Kidney epithelial cell (primary cell): ENCODE measurements around the gene SLC9A7. TPM values are rescaled to one million over a fixed set of nuclear protein-coding genes. Genes with fewer than 3 reads are reported as not detected.

Source experiments
- DNase-seq: peaks from one replicate; pipeline ENCODE4 v3.0.0-alpha.2; 2010; ENCODE audit warnings: low read depth
- H3K27me3 ChIP-seq: 2 replicates; pipeline ENCODE4 v1.6.0; 2011; ENCODE audit warnings: low read length; ENCODE audit not compliant: control insufficient read depth, insufficient read depth
- H3K36me3 ChIP-seq: 2 replicates; pipeline ENCODE4 v1.5.1; 2011; ENCODE audit warnings: low read length; ENCODE audit not compliant: control insufficient read depth, insufficient read depth
- H3K4me3 ChIP-seq: 2 replicates; pipeline ENCODE4 v1.5.1; 2011; ENCODE audit warnings: low read depth, mild to moderate bottlenecking, control low read depth, low read length
- total RNA-seq: library from RNA; depleted of rRNA; stranded (reverse); fragments of >200 nt; gene quantifications from 2 replicates; pipeline ENCODE4 v1.2.3, GENCODE V29; 2015
- TF ChIP-seq, protein P1 (sequence below): IDR thresholded peaks from 2 replicates; pipeline ENCODE4 v1.5.1; 2011; ENCODE audit warnings: mild to moderate bottlenecking, moderate library complexity, low read length, control low read depth, inconsistent platforms; ENCODE audit not compliant: insufficient read depth, poor library complexity, severe bottlenecking

The SLC9A7 gene
- total RNA-seq, 1 donor from 2014 or later = 9.8 TPM

DNA sequence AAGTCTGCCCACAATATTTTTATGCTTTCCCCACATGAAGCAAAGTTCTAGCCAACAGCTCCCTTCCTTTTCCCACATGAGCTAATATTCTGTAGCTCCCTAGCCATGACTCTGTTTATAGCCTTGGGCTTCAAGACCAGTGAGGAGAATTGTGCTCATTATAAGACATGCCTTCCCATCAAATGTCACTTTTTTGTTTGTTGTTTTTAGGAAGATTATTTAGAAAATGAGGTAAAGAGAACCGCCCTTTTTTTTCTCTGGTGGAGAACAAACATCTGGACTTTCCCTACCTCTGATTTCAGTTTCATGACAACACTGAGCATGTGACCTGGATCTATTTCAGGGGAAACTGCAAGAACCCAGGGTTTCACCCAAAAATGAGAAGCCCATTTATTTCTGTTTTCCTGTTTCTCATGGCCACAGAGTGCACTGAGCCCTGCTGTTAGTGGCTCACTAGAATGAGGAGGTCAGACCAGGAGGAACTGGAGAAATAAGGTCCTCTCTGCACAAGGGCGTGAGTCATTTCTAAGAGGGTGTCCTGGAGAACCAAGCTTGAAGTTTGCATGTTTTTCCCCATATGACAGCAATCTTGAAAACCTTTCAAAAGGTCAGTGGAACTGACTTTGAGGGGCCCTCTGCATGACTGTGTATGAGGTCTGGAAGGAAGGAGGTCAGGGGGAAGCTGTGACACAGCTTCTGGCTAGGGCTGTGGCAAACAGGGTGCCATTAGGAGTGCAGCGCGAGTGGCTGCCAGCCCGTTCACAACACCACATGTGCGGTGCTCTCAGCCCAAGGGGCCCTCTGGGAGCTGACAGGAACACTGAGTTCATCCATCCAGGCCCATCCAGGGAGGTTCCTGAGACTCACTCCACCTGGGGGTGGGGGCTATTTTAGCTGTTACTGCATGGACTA is 130.2 kb downstream of the SLC9A7 start:
- no peak for DNase-seq
- no peak overlapping the region for H3K4me3 ChIP-seq
- TF ChIP-seq, protein P1, sequence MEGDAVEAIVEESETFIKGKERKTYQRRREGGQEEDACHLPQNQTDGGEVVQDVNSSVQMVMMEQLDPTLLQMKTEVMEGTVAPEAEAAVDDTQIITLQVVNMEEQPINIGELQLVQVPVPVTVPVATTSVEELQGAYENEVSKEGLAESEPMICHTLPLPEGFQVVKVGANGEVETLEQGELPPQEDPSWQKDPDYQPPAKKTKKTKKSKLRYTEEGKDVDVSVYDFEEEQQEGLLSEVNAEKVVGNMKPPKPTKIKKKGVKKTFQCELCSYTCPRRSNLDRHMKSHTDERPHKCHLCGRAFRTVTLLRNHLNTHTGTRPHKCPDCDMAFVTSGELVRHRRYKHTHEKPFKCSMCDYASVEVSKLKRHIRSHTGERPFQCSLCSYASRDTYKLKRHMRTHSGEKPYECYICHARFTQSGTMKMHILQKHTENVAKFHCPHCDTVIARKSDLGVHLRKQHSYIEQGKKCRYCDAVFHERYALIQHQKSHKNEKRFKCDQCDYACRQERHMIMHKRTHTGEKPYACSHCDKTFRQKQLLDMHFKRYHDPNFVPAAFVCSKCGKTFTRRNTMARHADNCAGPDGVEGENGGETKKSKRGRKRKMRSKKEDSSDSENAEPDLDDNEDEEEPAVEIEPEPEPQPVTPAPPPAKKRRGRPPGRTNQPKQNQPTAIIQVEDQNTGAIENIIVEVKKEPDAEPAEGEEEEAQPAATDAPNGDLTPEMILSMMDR = no peak

DNA sequence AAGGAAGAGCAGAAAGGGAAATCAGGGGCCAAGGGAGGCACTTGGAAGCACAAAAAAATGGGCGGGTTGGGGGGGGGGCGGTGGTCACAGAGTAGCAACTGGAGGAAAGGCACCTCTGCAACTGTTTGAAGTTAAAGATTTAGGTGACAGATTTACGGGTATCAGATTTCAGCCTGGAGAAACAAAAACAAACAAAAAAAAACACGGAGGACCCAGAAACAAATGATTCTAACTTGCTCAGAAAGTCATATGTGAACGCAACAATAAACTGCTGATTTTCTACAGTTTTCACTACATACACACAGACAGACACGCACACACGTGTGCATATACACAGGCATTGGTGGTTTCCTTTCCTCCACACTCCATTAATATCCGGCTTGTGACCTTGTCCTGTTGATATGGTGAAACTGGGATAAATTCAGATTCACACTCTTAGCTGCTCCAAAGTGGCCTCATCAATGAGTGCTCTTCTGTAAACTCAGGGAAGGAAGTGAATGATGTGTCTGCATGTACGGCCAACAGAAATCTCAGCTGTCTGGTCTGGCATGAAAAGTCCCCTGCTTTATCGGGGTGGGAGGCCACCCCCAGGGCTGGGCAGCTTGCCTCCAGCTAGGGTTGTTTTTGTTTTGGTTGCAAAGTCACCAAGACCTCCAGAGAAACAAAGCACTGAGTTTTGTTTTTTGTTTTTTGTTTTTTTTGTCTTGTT is 131.1 kb downstream of the SLC9A7 start:
- TF ChIP-seq, protein P1 = no peak
- DNase-seq = no peak
- Histone ChIP-seq H3K27me3 (no peaks in the 10 kb centered on the region), H3K36me3 (no peaks in the 10 kb centered on the region), H3K4me3 (no peak overlapping the region)

More for the DNA sequence above, 130.2 kb downstream of the SLC9A7 start:
- Histone ChIP-seq H3K27me3 (no peaks in the 10 kb centered on the region), H3K36me3 (no peaks in the 10 kb centered on the region)

- Histone ChIP-seq H3K27me3 (no peaks in the 10 kb centered on the region), H3K4me3 (no peak overlapping the region), H3K36me3 (no peaks in the 10 kb centered on the region)
- DNase-seq = no peak
- TF ChIP-seq, protein P1 = no peak
Observed at GRCh38 chrX:46627062-46627461, 131.9 kb downstream of the SLC9A7 start.

DNA sequence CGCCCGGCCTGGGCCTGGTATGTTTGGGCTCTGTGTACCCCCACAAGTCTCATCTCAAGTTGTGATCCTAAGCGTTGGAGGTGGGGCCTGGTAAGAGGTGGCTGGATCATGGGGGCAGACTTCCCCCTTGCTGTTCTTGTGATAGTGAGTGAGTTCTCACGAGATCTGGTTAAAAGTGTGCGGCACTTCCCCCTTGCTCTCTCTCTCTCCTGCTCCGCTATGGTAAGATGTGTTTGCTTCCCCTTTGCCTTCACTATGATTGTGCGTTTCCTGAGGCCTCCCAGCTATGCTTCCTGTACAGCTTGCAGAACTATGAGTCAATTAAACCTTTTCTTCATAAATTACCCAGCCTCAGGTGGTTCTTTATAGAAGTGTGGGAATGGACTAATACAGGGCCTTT is 132.4 kb downstream of the SLC9A7 start:
- H3K4me3 ChIP-seq = no peak overlapping the region
- no peaks in the 10 kb centered on the region for H3K27me3 ChIP-seq
- TF ChIP-seq, protein P1 = no peak
- no peaks in the 10 kb centered on the region for H3K36me3 ChIP-seq
- DNase-seq = no peak

- Histone ChIP-seq H3K36me3 (no peaks in the 10 kb centered on the region), H3K4me3 (no peak overlapping the region), H3K27me3 (no peaks in the 10 kb centered on the region)
- TF ChIP-seq, protein P1 = no peak
- no peak for DNase-seq
Observed at GRCh38 chrX:46624090-46624786, 134.7 kb downstream of the SLC9A7 start.
